NCI-H345 treated with DMSO at 0.1 percent for 48 hours (cell line): ENCODE data around the gene C6orf120.

Source experiments
- DNase-seq: peaks from one replicate; lab custom pipeline; 2025; ENCODE audit not compliant: unreplicated experiment; lab: John Stamatoyannopoulos, UW

C6orf120 gene

DNA sequence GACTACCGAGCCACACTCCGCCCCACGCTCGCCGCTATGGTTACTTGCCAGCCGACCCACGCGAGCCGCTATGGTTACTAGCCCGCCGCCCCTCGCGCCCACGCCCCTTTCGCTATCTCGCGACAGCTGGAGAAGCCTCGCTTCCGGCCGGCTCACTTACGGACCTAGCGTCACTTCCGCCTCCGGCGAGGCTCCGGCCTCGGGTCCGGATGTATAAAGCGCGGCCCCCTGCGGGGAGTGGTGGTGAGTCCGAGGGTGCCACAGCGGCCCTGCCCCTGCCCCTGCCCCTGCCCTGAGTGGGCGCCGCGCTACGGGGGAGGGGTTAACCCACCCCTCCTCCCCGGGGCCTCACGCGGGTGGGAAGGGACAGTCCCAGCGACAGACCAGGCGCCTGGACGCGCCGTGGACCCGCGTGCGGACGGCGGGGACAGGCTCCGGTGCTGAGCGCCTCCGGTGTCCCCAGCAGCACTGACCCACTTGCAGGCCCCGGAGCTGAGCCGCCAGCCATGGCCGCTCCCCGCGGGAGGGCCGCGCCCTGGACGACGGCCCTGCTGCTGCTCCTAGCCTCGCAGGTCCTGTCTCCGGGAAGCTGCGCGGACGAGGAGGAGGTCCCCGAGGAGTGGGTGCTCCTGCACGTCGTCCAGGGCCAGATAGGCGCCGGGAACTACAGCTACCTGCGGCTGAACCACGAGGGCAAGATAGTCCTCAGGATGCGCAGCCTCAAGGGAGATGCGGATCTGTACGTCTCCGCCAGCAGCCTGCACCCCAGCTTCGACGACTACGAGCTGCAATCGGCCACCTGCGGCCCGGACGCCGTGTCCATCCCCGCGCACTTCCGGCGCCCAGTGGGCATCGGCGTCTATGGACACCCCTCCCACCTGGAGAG lies at the start of gene C6orf120, which contains the start of gene WDR27:
Gene C6orf120 (plus strand): TSS at position 173 of the 886 bp plus-strand sequence. CDS start 334 bp downstream, at position 507.
Gene WDR27 (minus strand): TSS at position 76 of the 886 bp plus-strand sequence. CDS start 13,024 bp downstream, outside the sequence.
- peak; percentile 92 for DNase-seq

DNA sequence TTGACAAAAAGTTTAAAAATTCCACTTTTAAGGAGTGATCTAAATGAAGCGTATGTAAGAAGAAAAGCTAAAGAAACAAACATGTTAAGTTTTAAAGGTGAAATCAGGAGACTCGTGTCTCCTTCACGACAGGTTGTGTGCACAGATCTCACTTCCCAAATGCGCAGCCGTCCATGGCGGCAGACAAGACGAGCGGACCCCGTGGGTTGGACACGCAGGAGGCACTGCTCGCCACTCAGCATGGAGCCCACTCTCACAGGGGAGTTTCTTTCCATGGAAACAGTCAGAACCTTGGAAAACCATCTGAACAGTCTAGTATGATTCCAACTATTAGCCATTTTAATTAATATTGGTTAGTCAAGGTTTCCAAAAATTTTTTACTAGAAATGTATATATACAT lies 49.0 kb upstream of the C6orf120 start:
- no peak for DNase-seq

DNA sequence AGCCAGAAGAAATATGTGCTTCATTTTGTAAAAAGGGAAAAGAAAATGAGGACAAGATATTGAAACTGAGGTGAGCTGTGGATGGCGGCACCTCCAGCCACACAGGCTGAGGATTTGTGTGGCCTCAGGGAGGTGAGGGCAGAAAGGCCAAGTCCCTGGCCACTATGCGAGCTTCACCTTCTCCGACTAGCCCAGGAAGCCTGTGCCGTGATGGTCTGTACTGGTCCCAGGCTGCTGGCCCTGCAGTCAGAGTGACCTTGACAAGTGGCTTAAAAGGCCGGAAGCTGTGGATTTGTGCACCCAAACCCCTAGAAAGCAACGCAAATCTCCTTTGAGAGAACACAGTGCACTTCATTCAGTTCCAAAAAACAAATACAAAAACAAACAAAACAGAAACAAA lies 48.2 kb upstream of the C6orf120 start:
- DNase-seq, result no peak

DNA sequence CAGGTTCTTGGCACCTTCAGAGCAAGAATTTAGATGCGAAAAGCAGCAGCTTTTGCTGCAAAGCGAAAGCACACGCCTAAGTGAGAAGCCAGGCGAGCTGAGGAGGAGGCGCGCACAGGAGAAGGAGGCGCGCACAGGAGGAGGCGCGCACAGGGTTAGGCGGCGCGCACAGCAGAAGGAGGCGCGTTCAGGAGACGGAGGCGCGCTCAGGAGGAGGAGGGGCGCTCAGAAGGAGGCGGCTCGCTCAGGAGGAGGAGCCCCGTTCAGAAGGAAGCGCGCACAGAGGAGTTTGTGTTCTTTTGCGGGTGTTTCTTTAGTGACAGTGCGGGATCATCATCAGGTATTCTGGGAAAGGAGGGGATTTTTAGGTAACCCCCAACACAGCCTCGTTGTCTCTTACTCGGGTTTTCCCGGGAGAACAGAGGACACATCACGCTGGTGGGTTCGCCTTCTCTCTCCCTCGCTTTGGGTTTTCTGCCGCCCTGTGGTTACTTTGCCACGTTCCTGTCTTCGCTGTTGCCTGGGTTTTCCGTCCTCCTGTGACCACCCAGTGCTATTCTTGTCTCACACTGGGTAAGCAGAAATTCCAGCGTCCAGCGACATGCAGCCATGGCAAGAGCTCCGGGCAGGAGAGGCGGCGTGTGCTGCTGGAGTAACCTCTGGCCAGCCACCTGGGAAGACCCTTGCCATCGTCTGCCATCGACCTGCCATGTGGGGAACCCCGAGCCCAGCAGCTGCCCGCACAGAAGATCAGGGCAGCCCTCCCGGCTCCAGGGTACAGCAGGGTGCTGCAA lies 47.1 kb upstream of the C6orf120 start:
- no peak for DNase-seq

DNA sequence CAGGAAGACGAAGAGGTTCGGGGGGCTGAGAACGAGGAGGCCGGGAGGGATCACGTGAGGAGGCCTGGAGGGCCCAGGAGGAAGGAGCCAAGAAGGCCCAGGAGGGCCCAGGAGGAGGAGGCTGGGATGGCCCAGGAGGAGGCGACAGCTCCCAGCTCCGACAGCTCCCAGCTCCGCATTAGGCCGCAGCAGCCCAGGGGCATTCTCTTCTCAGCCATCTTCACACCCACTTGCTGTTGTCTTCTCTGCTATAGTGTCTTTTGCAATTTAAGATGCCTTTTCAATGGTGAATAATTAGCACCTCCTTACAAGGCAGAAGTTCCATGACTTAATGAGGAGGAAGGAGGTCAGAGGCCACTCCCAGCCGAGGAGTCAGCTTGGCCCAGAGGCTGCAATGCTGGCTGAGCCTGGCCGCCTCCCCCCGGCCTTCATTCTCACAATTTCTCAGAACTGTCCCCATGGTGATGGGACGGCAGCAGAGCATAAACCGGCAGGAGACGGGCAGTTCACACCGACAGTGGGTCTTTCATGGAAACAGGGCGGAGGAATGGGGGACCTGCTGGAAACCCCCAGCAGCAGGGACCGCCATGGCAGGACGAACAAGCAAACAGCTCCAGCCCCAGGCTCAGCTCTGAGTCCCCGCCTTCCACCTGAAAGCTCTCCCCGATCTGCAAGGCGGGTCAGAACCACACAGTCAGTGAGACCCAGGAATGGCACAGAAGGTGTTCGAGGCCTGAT lies 45.2 kb upstream of the C6orf120 start:
- no peak for DNase-seq

DNA sequence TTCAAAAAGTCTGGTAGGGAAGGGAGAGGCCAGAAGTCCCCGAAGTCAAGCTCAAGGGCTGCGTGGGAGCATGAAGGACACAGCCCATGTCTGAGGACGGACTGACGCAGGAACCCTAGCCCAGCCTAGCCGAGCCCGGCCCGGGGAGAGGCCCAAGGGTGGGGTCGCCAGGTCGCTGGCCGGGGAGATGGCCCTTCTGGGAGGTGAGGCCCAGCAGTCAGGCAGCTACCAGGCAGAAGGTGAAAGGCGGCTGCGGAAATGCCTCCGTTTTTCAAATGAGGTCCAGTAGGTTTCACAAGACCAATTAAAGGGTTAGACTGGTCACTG lies 44.7 kb upstream of the C6orf120 start:
- DNase-seq, result no peak

DNA sequence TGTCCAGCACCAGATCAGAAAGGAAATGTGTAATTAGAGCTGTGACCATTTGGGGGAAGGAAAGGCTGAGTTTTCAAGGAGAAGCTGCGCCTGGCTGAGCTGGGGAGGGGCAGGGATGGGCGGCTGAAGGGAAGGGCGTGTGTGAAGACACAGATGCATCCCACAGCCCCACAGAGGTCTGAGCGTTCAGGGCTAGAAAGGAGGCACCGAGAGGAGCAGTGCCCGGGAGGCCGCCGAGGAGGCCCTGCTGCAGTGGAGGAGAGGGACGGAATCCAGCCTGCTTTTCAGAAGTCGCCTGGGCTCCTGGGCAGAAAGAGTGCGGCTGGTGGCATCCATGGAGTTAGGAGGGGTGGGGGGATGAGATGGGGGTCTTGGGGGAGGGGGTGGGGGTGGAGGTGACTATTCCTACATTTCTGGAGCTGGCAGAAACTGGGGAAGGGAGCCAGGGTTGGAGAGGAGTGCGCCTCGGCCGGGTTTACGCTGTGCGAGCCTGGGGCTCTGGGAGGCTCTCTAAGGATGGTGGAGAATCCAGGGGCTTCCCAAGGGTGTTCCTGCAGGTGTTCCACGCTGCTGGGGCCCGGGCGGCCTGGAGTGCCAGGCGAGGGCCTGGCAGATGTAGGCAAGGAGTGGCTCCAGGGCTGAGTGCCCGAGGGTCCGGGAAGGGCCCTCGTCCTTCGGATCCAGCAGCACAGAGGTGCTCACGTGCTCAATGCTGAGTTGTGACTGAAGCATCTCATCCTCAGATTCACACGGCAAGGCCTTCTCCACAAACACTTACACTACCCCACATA lies 41.9 kb upstream of the C6orf120 start:
- DNase-seq, result no peak

DNA sequence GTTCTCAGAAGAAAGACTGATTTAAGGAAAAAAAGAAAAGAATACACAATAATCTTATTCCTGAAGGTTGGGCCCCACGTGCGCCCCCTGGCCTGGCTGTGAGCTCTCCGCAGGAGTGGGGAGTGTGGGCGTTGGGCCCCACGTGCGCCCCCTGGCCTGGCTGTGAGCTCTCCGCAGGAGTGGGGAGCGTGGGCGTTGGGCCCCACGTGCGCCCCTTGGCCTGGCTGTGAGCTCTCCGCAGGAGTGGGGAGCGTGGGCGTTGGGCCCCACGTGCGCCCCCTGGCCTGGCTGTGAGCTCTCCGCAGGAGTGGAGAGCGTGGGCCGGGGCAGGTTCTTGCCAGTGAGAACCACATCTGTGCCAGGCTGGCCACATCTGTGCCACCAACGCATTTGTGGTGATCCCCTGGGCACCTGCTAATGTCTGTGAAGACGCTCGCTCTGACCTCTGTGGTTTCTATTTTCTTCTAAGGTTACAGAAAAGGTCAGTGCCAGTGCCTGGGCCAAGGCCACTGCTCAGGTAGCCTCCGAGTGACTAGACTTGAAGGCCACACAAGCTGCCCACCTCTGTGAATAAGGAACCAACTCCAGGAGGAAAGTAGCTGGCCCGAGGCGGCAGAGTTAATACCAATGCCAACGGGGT lies 41.1 kb upstream of the C6orf120 start:
- no peak for DNase-seq

DNA sequence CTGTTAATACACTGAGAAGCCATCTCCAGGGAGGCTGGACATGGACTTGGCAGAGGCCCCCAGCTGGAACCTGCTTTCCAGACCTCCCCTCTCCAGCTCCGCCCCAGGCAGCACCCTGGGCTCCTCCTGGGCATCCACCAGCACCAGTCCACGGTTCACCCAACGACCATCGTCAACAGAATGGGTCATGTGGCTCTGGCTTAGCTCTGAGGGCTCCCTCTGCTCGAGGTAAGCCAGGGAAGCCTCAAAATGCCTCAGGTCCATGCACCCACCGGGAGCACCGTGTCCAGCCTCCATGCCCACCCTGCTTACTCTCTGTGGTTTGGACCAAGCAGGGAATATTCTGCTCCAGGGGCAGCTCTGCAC lies 40.6 kb upstream of the C6orf120 start:
- DNase-seq, result no peak

DNA sequence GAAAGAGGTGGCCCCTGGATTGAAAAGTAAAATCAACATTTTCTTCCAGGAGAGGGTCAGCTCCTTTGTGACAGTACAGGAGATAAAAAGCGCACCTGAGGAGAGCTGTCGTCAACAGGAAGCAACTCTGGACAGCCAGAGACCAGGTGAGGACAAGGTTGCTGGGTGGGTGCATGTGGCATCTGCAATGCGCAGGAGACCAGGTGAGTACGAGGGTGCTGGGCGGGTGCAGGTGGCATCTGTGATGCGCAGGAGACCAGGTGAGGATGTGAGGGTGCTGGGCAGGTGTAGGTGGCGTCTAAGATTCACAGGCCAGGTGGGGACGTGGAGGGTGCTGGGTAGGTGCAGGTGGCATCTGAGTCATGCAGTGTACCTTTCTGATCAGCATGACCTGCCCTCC lies 38.5 kb upstream of the C6orf120 start:
- peak; percentile 29 for DNase-seq

DNA sequence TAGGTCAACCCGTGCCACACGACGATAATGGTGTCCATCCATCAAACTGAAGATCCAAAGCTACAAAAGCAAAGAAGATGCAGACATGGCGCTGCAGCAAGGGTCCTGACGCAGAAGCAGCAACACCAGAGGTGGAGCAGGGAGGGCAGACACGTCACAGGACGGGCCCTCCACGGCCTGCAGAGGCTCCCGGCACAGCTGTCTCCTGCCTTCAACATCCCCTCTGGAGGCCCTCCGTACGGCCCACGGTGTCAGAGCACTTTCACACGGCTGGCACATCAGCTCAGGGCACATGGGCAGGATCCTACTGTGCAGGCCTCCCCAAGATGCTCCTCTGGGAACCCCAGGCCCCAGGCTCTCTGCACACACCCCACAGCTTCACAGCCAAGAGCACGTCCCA lies 37.7 kb upstream of the C6orf120 start:
- DNase-seq, result no peak

DNA sequence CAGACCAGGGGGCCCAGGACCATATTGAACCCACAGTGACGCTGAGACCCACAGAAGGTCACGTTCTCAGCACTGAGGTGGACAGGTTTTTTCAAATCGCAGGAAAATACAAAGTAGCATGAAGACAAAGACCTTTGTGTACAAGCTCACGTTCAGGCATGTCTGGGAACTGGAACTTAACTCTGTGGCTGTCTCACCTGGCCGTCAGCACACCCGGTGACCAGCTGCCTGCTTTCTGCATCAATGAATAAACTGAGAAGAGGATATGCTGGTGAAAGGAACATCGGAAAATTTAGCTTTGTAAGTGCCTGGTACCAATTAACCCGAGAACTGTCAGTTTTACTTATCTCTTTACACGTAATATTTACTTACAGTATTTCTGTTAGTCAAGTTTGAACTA lies 36.6 kb upstream of the C6orf120 start:
- peak; percentile 90 for DNase-seq

DNA sequence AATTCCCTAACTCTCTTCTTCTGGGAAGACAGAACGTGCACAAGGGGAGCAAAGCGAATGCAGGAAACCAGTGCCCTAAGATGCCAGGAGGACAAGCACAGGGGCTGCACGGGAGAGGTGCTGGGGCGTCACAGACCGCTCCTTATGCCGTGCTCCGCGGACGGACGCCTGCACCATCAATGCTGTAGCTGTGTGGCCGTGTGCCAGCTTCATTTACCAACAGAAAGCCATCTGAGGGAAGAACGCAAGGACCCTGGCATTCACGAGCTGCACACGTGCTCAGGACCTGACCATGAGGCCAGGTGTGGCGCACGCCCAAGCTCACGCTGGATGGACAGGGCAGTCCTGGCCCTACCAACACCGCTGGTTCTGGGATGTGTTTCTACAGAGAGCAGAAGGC lies 35.5 kb upstream of the C6orf120 start:
- DNase-seq, result peak; percentile 8

DNA sequence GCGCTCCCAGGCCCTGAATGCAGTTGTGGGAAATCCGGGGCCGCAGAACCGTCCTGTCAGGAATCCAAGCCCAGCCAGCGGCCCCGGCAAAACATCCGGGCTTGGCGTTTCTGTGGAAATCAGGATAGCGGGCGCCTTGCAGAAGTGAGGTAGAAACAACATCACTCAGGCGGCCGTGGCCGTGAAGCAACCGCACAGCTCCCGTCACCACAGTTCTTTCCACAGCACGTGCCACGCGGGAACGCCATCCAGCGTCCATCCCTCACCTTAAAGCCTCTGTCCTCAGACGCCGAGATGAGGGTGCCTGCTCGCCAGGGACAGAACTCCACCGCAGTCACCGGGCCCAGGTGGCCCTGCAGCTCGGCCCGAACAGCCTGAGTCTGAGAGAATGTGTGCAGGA lies 34.2 kb upstream of the C6orf120 start:
- no peak for DNase-seq

DNA sequence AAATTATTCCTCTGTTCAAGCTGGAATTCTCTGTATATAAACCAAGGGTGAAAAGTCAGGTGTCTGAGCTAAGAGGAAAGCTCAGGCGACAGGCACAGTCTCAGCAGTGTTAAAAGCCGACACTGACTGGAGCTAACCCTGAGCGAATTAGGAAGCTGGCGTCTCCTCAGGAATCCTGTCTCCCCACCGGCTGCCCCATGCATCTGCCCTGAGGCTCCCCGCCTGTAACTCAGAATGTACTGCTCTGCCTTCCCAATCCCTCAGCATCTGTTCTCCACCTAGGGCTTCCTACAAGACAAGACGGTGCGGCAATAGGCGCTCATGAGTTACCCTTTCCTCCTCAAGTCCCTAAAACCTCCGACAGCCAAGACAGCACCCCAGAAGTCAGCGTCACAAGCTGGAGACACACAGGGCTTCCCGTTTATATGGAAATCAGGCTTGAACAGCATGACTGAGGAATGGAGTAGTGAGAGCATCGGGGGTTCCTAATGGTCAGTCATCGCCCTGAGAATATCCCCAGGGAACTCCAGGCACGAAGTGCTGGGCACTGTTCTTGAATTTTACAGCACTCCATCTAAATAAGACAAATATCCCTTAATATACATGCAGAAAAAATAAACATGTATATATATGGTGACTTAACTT lies 33.6 kb upstream of the C6orf120 start:
- DNase-seq, result no peak

DNA sequence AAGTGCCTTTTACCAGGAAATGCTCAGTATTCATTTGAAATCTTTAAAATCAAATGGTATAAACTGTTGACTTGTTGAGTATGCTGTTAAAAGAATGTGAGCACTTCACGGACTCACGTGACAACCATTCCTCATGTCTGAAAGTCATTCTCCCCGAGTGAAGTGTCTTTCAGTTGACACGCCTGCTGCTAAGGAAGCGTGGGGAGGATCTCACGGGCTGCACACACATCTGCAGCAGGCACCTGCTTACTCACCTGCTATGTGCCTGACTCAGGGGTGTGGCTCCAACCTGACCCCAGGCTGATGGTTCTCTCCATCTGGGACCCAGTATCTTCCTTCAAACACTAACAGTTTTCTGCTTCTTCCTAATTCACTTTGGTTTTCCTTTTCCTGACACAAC lies 32.8 kb upstream of the C6orf120 start:
- peak; percentile 61 for DNase-seq

DNA sequence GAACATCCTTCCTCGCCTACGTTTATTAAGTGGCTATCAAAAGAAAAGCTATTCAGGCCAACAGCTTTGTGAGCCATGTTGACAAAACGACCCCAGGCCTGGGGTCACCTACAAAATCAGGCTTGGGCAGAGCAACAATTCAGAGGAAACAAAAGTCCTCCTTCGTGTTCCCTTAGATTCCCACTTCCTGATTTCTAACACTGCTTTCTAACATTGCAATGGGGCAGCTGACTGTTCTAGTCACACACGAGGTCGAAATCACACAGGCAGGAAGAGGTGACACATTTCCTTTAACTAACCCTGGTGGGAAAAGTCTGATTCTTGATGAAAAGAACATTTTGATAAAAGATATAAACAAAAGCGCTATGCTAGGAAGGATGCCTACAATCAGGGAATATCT lies 32.0 kb upstream of the C6orf120 start:
- DNase-seq, result no peak

DNA sequence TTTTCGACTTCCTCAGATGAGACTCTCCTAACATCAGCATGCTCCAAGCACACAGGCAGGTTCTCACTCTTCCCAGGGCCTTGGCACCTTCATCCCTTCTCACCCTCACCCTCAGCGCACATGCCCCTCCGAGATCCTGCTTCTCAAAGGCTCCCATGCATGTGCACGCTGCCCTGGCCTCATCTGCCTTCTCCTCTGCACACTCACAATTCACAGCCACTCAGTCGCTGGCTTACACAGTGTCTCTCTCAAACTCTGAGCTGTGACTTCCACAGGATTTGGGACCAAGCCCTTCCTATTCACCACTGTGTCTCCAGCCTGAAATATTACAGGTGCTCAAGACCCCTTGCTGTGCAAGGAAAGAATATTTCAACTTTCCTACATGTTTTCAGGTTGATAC lies 30.4 kb upstream of the C6orf120 start:
- DNase-seq, result no peak

DNA sequence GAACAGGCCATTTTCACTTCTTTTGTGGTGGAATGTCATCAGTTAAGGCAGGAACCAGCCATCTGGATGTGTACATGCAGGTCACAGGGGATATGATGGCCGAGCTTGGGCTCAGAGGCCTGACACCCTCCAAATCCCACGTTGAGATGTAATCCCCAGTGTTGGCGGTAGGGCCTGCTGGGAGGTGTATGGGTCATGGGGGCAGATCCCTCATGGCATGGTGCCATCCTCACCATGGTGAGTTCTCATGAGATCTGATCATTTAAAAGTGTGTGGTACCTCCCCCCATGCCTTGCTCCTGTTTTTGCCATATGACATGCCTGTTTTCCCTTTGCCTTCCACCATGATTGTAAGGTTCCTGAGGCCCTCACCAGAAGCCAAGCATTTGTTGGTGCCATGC lies 26.9 kb upstream of the C6orf120 start:
- no peak for DNase-seq

DNA sequence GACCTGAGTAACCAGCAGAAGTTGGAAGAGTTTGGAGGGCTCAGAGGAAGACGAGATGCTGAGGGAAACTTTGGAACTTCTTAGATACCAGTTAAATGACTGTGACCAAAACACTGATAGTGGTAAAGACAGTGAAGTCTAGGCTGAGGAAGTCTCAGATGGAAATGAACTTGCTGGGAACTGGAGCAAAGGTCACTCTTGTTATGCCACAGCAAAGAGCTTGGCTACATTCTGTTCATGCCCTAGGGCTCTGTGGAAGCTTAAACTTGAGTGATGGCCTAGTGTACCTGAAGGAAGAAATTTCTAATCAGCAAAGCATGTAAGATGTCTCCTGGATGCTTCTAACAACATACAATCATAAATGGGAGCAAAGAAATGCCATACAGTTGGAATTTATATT lies 24.8 kb upstream of the C6orf120 start:
- DNase-seq, result no peak
